Measurements from ENCODE around the gene SHKBP1. TPM values are rescaled to one million over a fixed set of nuclear protein-coding genes. Genes with fewer than 3 reads are reported as not detected.

SHKBP1 gene
- total and polyA plus RNA-seq, 9 of the 15 experiments (the other 6 are each of a cell fraction or from before 2014, with no cell fraction given): 1.2 to 58.1 (median 22.3) TPM

DNA sequence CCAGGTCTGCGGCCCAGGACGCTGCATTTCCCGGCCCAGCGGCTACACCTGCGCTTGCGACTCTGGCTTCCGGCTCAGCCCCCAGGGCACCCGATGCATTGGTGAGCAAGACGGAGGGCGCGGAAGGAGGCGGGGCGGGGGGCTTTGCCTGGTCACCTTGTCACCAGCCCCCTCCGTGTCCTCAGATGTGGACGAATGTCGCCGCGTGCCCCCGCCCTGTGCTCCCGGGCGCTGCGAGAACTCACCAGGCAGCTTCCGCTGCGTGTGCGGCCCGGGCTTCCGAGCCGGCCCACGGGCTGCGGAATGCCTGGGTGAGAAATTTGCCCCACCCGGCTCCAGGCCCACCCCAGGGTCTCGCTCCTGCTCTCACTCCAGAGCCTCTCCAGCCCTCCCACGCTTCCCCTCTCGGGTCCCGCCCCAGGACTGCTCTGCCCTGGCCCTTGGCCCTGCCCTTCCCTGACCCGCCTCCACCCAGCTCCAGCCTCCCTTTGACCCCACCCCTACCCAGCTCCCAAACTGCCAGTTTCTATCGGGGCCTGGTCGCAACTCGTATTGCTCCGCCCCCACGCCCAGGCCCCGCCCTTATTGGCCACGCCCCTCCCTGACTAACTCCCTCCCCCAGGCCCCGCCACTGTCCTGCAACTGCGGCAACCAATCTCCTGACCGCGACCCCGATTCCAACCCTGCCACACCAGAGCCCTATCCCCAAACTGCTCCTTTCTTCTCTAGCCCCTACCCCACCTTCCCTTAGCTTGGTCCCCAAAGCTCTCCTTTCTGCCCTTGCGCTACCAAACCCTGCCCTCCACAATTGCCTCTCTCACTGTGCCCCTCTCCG lies 33.1 kb downstream of the SHKBP1 start (continued):
- TF ChIP-seq, protein P1, sequence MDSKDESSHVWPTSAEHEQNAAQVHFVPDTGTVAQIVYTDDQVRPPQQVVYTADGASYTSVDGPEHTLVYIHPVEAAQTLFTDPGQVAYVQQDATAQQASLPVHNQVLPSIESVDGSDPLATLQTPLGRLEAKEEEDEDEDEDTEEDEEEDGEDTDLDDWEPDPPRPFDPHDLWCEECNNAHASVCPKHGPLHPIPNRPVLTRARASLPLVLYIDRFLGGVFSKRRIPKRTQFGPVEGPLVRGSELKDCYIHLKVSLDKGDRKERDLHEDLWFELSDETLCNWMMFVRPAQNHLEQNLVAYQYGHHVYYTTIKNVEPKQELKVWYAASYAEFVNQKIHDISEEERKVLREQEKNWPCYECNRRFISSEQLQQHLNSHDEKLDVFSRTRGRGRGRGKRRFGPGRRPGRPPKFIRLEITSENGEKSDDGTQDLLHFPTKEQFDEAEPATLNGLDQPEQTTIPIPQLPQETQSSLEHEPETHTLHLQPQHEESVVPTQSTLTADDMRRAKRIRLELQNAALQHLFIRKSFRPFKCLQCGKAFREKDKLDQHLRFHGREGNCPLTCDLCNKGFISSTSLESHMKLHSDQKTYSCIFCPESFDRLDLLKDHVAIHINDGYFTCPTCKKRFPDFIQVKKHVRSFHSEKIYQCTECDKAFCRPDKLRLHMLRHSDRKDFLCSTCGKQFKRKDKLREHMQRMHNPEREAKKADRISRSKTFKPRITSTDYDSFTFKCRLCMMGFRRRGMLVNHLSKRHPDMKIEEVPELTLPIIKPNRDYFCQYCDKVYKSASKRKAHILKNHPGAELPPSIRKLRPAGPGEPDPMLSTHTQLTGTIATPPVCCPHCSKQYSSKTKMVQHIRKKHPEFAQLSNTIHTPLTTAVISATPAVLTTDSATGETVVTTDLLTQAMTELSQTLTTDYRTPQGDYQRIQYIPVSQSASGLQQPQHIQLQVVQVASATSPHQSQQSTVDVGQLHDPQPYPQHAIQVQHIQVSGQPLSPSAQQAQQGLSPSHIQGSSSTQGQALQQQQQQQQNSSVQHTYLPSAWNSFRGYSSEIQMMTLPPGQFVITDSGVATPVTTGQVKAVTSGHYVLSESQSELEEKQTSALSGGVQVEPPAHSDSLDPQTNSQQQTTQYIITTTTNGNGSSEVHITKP (IDR thresholded peaks at IDR 0.05; ENCODE audit: partially characterized antibody): peak; percentile 34

DNA sequence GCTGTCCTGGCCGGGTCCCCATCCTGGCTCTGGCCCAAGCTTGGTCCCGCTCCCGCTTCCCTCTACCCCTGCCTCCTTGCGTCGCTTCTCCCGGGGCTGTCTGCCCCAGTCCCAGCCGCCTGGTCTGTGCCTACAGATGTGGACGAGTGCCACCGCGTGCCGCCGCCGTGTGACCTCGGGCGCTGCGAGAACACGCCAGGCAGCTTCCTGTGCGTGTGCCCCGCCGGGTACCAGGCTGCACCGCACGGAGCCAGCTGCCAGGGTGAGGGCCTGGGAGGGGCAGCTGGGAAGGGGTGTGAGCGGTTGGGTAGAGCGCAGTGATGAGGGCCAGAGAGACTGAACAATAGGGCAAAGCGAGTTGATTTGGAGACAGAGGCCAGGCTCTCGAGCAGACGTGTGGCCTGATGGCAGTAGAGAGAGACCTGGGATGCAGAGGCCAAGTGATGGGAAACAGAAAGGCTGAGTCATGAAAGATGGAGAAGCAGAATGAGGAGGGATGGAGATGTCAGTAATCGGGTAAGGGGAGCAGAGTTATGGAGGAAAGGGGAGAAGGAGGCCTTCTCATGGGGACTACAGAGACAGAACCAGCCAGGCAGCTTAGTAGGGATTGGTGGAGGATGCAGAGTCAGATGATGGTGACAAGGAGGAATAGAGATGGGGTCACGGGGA lies 33.9 kb downstream of the SHKBP1 start:
- no peaks in the 10 kb centered on the region for H3K9me1 ChIP-seq (ENCODE audit: control insufficient read depth, insufficient read depth, low read length)
- BruUV-seq (replicated peaks): no TSS peak
- ChIA-PET CTCF (ENCODE audit: low intra/inter-chr PET ratio) (interaction anchor here (0.6 kb wide), 1 partner anchor 21 kb away, joined by 4 read pairs; no protein-coding TSS in a partner anchor), POLR2A (interaction anchor here (0.5 to 1.2 kb wide), 5 partner anchors 13 to 457 kb away, joined by 3 to 5 read pairs (median 3); no protein-coding TSS in a partner anchor)
- intact Hi-C loops (cut with micrococcal nuclease): no loop called here
- H2AFZ ChIP-seq (ENCODE audit: low read depth, low read length): no peak overlapping the region
- H3K79me2 ChIP-seq (ENCODE audit: control insufficient read depth, insufficient read depth, low read length): peaks cover 4% of the 10 kb centered on the region; the same call in 2 of the 3 replicates
- 46% methylated on average over 26 of the region's 29 CpGs for WGBS (ENCODE audit: insufficient coverage, low coverage, missing lambda C conversion rate)
- 0 out of 2 replicates have a peak, but pooled peaks cover 4% of the 10 kb centered on the region for H4K20me1 ChIP-seq (replicated peaks; ENCODE audit: control insufficient read depth, insufficient read depth, low read length)
- in situ Hi-C loops (cut with MboI): no loop called here
- H3K27me3 ChIP-seq (ENCODE audit: control insufficient read depth in 2 of 2, insufficient read depth in 2 of 2, low read length in 2 of 2): no peaks in the 10 kb centered on the region
- ATAC-seq (no peak), DNase-seq (ENCODE audit: extremely low read depth in 1 of 4, low spot score in 3 of 4) (no peak), FAIRE-seq (peak; percentile 15)
- no peak overlapping the region; the same call in 1 of the 2 replicates for H3K4me3 ChIP-seq
- H3K9me3 ChIP-seq (replicated peaks; ENCODE audit: control insufficient read depth, insufficient read depth, low read depth, low read length): no peaks in the 10 kb centered on the region
- no peak overlapping the region for H3K27ac ChIP-seq (ENCODE audit: extremely low read depth, low read depth, low read length)
- peaks cover 8% of the 10 kb centered on the region; the same call in 2 of the 3 replicates for H3K36me3 ChIP-seq (ENCODE audit: control insufficient read depth, insufficient read depth, low read length)
- H3K4me2 ChIP-seq (ENCODE audit: insufficient read depth, low read length): peak overlapping the region; percentile 71
- H3K9ac ChIP-seq (ENCODE audit: insufficient read depth in 1 of 2, low read depth in 2 of 2, low read length in 2 of 2): peak overlapping the region; percentile 6 to 88; a peak in 3 of 4 replicates
- peaks cover 38 to 87% of the 10 kb centered on the region in 2 experiments for H3K4me1 ChIP-seq (replicated peaks in 1 of 2; ENCODE audit: control insufficient read depth in 2 of 2, insufficient read depth in 2 of 2, low read length in 2 of 2)
- TF ChIP-seq ZNF408 (CRISPR knock-in tag; IDR thresholded peaks at IDR 0.05; ENCODE audit: low read depth) (no peak), KDM1A (IDR thresholded peaks at IDR 0.05) (peak; percentile 27 to 35; a peak in 2 of 4 replicates), OTX1 (CRISPR knock-in tag; IDR thresholded peaks at IDR 0.05) (peak; percentile 59; the same call in 1 of the 2 replicates), SAFB2 (IDR thresholded peaks at IDR 0.05; ENCODE audit: borderline replicate concordance, low read depth, low read length, severe bottlenecking) (no peak), ZC3H11A (IDR thresholded peaks at IDR 0.05; ENCODE audit: low read depth, low read length) (no peak)
- TF ChIP-seq, protein P2, sequence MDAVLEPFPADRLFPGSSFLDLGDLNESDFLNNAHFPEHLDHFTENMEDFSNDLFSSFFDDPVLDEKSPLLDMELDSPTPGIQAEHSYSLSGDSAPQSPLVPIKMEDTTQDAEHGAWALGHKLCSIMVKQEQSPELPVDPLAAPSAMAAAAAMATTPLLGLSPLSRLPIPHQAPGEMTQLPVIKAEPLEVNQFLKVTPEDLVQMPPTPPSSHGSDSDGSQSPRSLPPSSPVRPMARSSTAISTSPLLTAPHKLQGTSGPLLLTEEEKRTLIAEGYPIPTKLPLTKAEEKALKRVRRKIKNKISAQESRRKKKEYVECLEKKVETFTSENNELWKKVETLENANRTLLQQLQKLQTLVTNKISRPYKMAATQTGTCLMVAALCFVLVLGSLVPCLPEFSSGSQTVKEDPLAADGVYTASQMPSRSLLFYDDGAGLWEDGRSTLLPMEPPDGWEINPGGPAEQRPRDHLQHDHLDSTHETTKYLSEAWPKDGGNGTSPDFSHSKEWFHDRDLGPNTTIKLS (IDR thresholded peaks at IDR 0.05; ENCODE audit: borderline replicate concordance, low read depth): no peak
- TF ChIP-seq, protein P3, sequence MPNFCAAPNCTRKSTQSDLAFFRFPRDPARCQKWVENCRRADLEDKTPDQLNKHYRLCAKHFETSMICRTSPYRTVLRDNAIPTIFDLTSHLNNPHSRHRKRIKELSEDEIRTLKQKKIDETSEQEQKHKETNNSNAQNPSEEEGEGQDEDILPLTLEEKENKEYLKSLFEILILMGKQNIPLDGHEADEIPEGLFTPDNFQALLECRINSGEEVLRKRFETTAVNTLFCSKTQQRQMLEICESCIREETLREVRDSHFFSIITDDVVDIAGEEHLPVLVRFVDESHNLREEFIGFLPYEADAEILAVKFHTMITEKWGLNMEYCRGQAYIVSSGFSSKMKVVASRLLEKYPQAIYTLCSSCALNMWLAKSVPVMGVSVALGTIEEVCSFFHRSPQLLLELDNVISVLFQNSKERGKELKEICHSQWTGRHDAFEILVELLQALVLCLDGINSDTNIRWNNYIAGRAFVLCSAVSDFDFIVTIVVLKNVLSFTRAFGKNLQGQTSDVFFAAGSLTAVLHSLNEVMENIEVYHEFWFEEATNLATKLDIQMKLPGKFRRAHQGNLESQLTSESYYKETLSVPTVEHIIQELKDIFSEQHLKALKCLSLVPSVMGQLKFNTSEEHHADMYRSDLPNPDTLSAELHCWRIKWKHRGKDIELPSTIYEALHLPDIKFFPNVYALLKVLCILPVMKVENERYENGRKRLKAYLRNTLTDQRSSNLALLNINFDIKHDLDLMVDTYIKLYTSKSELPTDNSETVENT (CRISPR knock-in tag; IDR thresholded peaks at IDR 0.05): no peak

All from K562 (cell line).